Ovary (tissue), 9 donors: Measurements from ENCODE around the gene ERFL. TPM values are rescaled to one million over a fixed set of nuclear protein-coding genes. Genes with fewer than 3 reads are reported as not detected.

Experiments used
- DNase-seq, 5 donors: peaks; one replicate each; pipeline ENCODE4 v3.0.0-alpha.2; 2019 to 2020
- H3K27ac ChIP-seq, 2 donors: fragments of 200-600 bp; one replicate each; pipeline versions ENCODE4 v1.5.1 to v1.8.0; 2019 to 2022
- H3K27me3 ChIP-seq: fragments of 200-600 bp; one replicate; pipeline ENCODE4 v1.8.0; 2022
- H3K36me3 ChIP-seq: fragments of 200-600 bp; sonication (generic); one replicate; pipeline ENCODE4 v1.5.1; 2019
- H3K4me1 ChIP-seq: one replicate; pipeline ENCODE4 v1.8.1; 2013; ENCODE audit warnings: mild to moderate bottlenecking, moderate library complexity; ENCODE audit not compliant: insufficient read depth
- H3K4me3 ChIP-seq: fragments of 200-600 bp; sonication (generic); one replicate; pipeline ENCODE4 v1.5.1; 2017
- H3K9me3 ChIP-seq, 2 donors: fragments of 200-600 bp in 1 of 2; sonication (generic) in 1 of 2; one replicate each; pipeline versions ENCODE4 v1.5.1 to v1.8.1; 2013 to 2019; ENCODE audit warnings: mild to moderate bottlenecking in 1 of 2, moderate library complexity in 1 of 2
- EP300 ChIP-seq: sonication (generic); formaldehyde crosslinking; IDR thresholded peaks from one replicate; pipeline ENCODE4 v1.6.1; 2017; ENCODE audit warnings: antibody characterized with exemption
- POLR2A ChIP-seq: fragments of 450-650 bp; IDR thresholded peaks from one replicate; pipeline ENCODE4 v1.6.1; 2017; ENCODE audit warnings: antibody characterized with exemption, mild to moderate bottlenecking, moderate library complexity
- WGBS, 3 donors: extraction: QIAGEN DNeasy Blood & Tissue Kit in 1 of 3; methylation state at CpG; one replicate each; pipeline versions ENCODE4 v1.1.5 to v1.1.7; 2013 to 2017; 5-methylcytosine and 5-hydroxymethylcytosine counted together
- intact Hi-C, 4 donors: fragments of 100-400 bp; cut with DNase I; formaldehyde crosslinking; loops; one replicate each; pipeline versions ENCODE4 v1.11.0 to v1.15.1; 2022 to 2023
- polyA plus RNA-seq, 2 donors: library from polyadenylated mRNA; stranded (reverse); fragments of 200-250 nt in 1 of 2; fragments of 350-450 nt in 1 of 2; fragmentation: Illumina TruSeq in 1 of 2; extraction: RNeasy Lipid Tissue Mini Kit (QIAGEN cat#74804) in 1 of 2; gene quantifications; one replicate each; pipeline ENCODE4 v1.2.3, GENCODE V29; 2013 to 2014
- total RNA-seq, 7 donors: library from RNA; depleted of rRNA in 2 of 7; stranded (reverse); fragments of >200 nt in 2 of 7; fragmentation: NEBNext Ultra II Directional in 3 of 7; extraction: Animal tissue kit (Norgen Biotek cat#: 25700) in 3 of 7; gene quantifications; one replicate each; pipeline versions ENCODE4 v1.1.0 to v1.2.4, GENCODE V29; 2016 to 2023
- TF ChIP-seq, protein P1 (sequence below), 3 donors: fragments of 450-650 bp in 2 of 3; fragments of 200-600 bp in 1 of 3; IDR thresholded peaks; one replicate each; pipeline versions ENCODE4 v1.5.1 to v1.8.0; 2016 to 2022; ENCODE audit warnings: antibody characterized with exemption in 3 of 3, mild to moderate bottlenecking in 1 of 3
- donor health status: DM: no; HTN: no; CAD: no; lungs with moderate emphysema.
- donor health status: DM: no; HTN: no; CAD: no.
- donor health status: Bipolar disorder and iron deficiency.
- donor health status: DM: yes; HTN: yes; CAD: no.
- donor health status: DM: no; HTN: no; CAD: no.
- donor health status: DM: yes; HTN: yes; CAD: no.

The ERFL gene
- total and polyA plus RNA-seq, 9 donors, result 0.11 to 1.3 (median 0.44) TPM; not detected in 1

DNA sequence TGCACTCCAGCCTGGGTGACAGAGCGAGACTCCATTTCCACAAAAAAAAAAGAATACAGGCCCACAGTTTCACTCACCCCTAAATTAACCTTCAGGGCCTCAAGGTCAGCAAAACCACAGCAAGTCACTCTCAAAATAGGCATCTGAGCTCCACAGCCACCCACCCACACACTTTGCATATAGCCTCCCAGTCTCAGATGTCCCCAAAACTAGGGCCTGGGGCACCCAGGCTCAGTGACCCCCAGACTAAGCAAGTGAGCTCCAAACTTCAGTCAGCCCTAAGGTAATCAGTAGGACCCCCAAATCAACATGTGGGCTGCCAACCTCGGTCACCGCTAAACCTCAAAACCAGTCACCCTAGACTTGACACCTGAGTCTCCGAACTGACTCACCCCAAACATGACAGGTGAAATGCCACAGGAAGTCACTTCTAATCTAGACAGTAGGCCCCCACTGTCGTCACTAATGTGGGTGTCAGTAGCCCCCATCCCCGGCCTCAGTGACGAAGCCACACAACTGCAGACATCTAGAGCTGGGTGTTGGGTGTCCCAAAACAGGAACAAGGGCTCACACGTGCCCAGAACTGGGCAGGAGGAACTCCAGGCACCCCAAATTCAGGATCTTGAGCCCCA is 17.0 kb upstream of the ERFL start:
- no peak overlapping the region for H3K4me3 ChIP-seq
- no peaks in the 10 kb centered on the region for H3K9me3 ChIP-seq
- TF ChIP-seq POLR2A, result no peak
- no peak for TF ChIP-seq EP300
- TF ChIP-seq, protein P1, sequence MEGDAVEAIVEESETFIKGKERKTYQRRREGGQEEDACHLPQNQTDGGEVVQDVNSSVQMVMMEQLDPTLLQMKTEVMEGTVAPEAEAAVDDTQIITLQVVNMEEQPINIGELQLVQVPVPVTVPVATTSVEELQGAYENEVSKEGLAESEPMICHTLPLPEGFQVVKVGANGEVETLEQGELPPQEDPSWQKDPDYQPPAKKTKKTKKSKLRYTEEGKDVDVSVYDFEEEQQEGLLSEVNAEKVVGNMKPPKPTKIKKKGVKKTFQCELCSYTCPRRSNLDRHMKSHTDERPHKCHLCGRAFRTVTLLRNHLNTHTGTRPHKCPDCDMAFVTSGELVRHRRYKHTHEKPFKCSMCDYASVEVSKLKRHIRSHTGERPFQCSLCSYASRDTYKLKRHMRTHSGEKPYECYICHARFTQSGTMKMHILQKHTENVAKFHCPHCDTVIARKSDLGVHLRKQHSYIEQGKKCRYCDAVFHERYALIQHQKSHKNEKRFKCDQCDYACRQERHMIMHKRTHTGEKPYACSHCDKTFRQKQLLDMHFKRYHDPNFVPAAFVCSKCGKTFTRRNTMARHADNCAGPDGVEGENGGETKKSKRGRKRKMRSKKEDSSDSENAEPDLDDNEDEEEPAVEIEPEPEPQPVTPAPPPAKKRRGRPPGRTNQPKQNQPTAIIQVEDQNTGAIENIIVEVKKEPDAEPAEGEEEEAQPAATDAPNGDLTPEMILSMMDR (IDR thresholded peaks at IDR 0.05), result no peak
- 81 to 92% (median 90%) methylated on average over 8 of the region's 8 CpGs for WGBS, 3 donors
- H3K4me1 ChIP-seq, result peaks cover 4% of the 10 kb centered on the region
- intact Hi-C loops, result no loop called here
- DNase-seq, result no peak
- no peaks in the 10 kb centered on the region for H3K36me3 ChIP-seq
- H3K27me3 ChIP-seq, result no peaks in the 10 kb centered on the region
- H3K27ac ChIP-seq, result no peak overlapping the region

DNA sequence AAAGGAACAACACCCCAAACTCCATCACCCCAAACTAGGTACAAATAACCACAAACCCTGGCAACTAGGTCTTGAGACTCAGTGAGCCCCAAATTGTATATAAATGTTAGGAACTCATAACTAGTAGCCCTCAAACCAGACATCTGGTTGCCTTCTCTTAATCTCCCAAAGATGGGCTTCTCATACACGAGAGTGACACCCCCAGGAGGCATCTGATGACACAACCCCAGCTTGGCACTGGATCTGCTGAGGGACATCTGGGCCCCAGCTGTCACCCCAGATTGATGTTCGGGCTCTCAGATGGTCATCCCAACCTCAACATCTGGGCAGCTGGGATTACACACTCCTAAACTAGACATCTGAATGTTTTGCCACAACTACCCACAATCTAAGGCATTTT is 16.1 kb upstream of the ERFL start:
- H3K36me3 ChIP-seq, result no peaks in the 10 kb centered on the region
- H3K4me1 ChIP-seq, result peaks cover 4% of the 10 kb centered on the region
- intact Hi-C loops, result no loop called here
- WGBS, 3 donors, result 55 to 70% (median 61%) methylated on average over 2 of the region's 2 CpGs
- H3K4me3 ChIP-seq, result no peak overlapping the region
- no peak overlapping the region for H3K27ac ChIP-seq
- TF ChIP-seq POLR2A, result no peak
- TF ChIP-seq, protein P1 (IDR thresholded peaks at IDR 0.05), result no peak
- no peak for TF ChIP-seq EP300
- DNase-seq, result no peak
- H3K9me3 ChIP-seq, result no peaks in the 10 kb centered on the region
- no peaks in the 10 kb centered on the region for H3K27me3 ChIP-seq

DNA sequence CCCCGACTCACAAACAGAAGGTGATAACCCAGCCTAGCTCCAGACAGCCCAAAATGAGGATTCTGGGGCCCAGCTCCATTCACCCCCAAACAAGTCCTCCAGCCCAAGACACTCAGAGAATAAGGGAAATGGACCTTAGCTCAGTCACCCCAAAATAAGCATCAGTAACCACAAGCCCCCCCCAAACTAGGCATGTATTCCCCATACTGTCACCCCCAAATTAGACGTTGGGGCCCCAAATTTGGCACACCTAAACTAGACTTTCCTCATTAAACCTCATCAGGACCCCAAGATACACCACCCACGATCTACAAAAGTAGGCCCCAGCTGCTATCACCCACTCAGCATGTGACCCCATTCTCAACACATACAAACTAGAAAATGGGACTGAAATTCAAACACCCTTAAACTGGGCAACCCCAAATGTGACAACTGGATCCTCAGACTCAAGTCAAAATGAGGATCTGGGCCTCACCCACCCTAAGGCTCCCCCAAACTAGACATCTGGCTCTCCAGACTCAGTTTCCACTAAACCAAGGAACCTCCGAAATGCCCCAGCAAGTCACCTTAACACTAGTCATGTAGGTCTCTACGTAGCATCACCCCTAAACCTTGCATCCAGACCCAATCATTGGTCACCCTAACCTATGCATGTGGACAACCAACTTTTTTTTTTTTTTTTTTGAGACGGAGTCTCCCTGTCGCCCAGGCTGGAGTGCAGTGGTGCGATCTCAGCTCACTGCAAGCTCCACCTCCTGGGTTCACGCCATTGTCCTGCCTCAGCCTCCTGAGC is 13.4 kb upstream of the ERFL start:
- H3K4me3 ChIP-seq, result no peak overlapping the region
- intact Hi-C loops, result no loop called here
- no peaks in the 10 kb centered on the region for H3K36me3 ChIP-seq
- H3K4me1 ChIP-seq, result peaks cover 4% of the 10 kb centered on the region
- 81 to 90% (median 88%) methylated on average over 9 of the region's 9 CpGs for WGBS, 3 donors
- H3K27me3 ChIP-seq, result no peaks in the 10 kb centered on the region
- no peak overlapping the region for H3K27ac ChIP-seq
- H3K9me3 ChIP-seq, result no peaks in the 10 kb centered on the region
- TF ChIP-seq POLR2A, result no peak
- no peak for TF ChIP-seq EP300
- TF ChIP-seq, protein P1 (IDR thresholded peaks at IDR 0.05), result no peak
- DNase-seq, result no peak

DNA sequence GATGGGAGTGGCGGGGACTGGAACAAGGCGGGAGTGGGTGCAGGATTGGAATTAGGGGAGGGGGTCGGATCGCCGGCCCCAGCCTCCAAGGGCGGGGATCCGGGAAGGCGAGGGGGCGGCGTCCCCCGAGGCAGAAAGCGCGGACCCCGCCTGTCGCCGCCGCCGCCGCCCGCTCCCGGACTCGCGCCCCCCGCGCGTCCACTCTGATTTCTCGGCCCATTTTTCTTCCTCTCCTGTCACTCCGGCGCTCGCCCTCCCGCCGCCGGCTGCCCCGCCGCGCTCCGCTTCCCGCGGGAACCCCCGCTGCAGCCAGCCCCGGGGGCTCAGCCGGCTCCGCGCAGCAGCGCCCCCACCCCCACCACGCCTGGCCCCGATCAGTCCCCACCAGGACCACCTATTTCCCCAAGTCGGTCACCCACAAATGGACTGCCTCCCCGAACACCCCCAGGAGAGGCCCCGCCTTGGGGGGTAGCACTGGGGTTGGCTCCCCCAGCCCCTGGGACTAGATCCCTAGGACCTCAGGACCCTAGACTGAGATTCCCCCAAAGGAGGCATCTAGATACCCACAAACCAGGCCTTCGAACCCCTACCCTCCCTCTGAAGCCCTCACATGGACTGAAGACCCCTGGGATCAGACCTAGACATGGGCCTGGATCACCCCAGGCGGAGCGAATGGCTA is 12.6 kb upstream of the ERFL start:
- TF ChIP-seq EP300 (no peak), POLR2A (no peak)
- TF ChIP-seq, protein P1 (IDR thresholded peaks at IDR 0.05), result no peak
- no peaks in the 10 kb centered on the region for H3K9me3 ChIP-seq
- WGBS, 3 donors, result 7 to 9% (median 8%) methylated on average over 50 to 53 of the region's 53 CpGs
- H3K27ac ChIP-seq, result no peak overlapping the region
- no peaks in the 10 kb centered on the region for H3K27me3 ChIP-seq
- no peak for DNase-seq
- intact Hi-C loops, result no loop called here
- no peaks in the 10 kb centered on the region for H3K36me3 ChIP-seq
- peaks cover 4% of the 10 kb centered on the region for H3K4me1 ChIP-seq
- H3K4me3 ChIP-seq, result no peak overlapping the region
